Endothelial cell of umbilical vein (primary cell): Measurements from ENCODE around the gene HEBP1. TPM values are rescaled to one million over a fixed set of nuclear protein-coding genes. Genes with fewer than 3 reads are reported as not detected.

Experiments
- BruUV-seq: library from RNA; stranded (reverse); fragments of 400-500 nt; replicated peaks from 2 replicates; lab custom pipeline; 2021; lab: Mats Ljungman, UMichigan
- CTCF ChIA-PET: fragments of 300-600, 350-600 bp; sonication (Branson Sonifier 250); formaldehyde crosslinking; loops from one replicate; lab custom pipeline; 2021; ENCODE audit warnings: antibody characterized with exemption, inconsistent platforms; lab: Charles Lee
- POLR2A ChIA-PET: fragments of 300-600, 350-600 bp; sonication (Branson Sonifier 250); formaldehyde crosslinking; loops from one replicate; lab custom pipeline; 2021; ENCODE audit warnings: antibody characterized with exemption, inconsistent platforms; lab: Charles Lee
- DNase-seq: peaks from one replicate; pipeline ENCODE4 v3.0.0-alpha.2; 2011; ENCODE audit warnings: low read depth, low spot score
- FAIRE-seq: peaks from 2 replicates; lab custom pipeline; 2011; peaks lifted over from hg19 to GRCh38; lab: Jason Lieb, UNC
- H2AFZ ChIP-seq: 2 replicates; pipeline ENCODE4 v1.6.0; 2012; ENCODE audit warnings: low read depth, low read length, control low read depth, inconsistent platforms
- H3K27ac ChIP-seq: 2 replicates; pipeline ENCODE4 v1.5.1; 2011; ENCODE audit warnings: low read depth, mild to moderate bottlenecking, control low read depth, low read length, moderate library complexity; ENCODE audit not compliant: insufficient read depth
- H3K27me3 ChIP-seq, 2 experiments: 2 replicates each; pipeline versions ENCODE4 v1.6.0 to v1.6.1; 2011; ENCODE audit warnings: low read length in 2 of 2, mixed read lengths in 1 of 2; ENCODE audit not compliant: control insufficient read depth in 2 of 2, insufficient read depth in 2 of 2
- H3K36me3 ChIP-seq, 2 experiments: 2 replicates in 1 of 2; 3 replicates in 1 of 2; pipeline ENCODE4 v1.5.1; 2011; ENCODE audit warnings: low read length in 2 of 2, mild to moderate bottlenecking in 1 of 2, moderate library complexity in 1 of 2; ENCODE audit not compliant: control insufficient read depth in 2 of 2, insufficient read depth in 2 of 2; ENCODE audit errors: extremely low read depth in 1 of 2
- H3K4me1 ChIP-seq: 3 replicates; pipeline ENCODE4 v1.5.1; 2011; ENCODE audit warnings: mild to moderate bottlenecking, low read length; ENCODE audit not compliant: control insufficient read depth, insufficient read depth; ENCODE audit errors: extremely low read depth
- H3K4me2 ChIP-seq: 2 replicates; pipeline ENCODE4 v1.6.1; 2011; ENCODE audit warnings: low read length, control low read depth, mixed read lengths; ENCODE audit not compliant: insufficient read depth
- H3K4me3 ChIP-seq, 3 experiments: fragments of 200-600 bp in 1 of 3; sonication (generic), shearing (Covaris generic) in 1 of 3; replicated peaks in 1 of 3; 2 replicates each; pipeline ENCODE4 v1.5.1; 2011 to 2016; ENCODE audit warnings: control low read depth in 3 of 3, low read length in 3 of 3, mild to moderate bottlenecking in 2 of 3, inconsistent platforms in 1 of 3, low read depth in 1 of 3, moderate library complexity in 1 of 3; ENCODE audit not compliant: insufficient read depth in 1 of 3
- H3K79me2 ChIP-seq: 2 replicates; pipeline ENCODE4 v1.6.0; 2012; ENCODE audit warnings: low read length, inconsistent platforms; ENCODE audit not compliant: control insufficient read depth, insufficient read depth
- H3K9ac ChIP-seq: replicated peaks from 2 replicates; pipeline ENCODE3; 2011; ENCODE audit warnings: low read length, control low read depth; ENCODE audit not compliant: insufficient read depth; ENCODE audit errors: extremely low read depth
- H3K9me1 ChIP-seq: replicated peaks from 3 replicates; pipeline ENCODE4 v1.6.0; 2011; ENCODE audit warnings: mild to moderate bottlenecking, low read length; ENCODE audit not compliant: control insufficient read depth, insufficient read depth; ENCODE audit errors: extremely low read depth
- H3K9me3 ChIP-seq: replicated peaks from 2 replicates; pipeline ENCODE4 v1.5.1; 2012; ENCODE audit warnings: low read length, inconsistent platforms; ENCODE audit not compliant: control insufficient read depth, insufficient read depth
- H4K20me1 ChIP-seq: replicated peaks from 2 replicates; pipeline ENCODE3; 2011; ENCODE audit warnings: mild to moderate bottlenecking, low read length; ENCODE audit not compliant: control insufficient read depth, insufficient read depth; ENCODE audit errors: extremely low read depth
- EZH2 ChIP-seq: IDR thresholded peaks from 2 replicates; pipeline ENCODE4 v1.6.1; 2012; ENCODE audit warnings: borderline replicate concordance, low read depth, mild to moderate bottlenecking, moderate library complexity, low read length, inconsistent platforms; ENCODE audit not compliant: severe bottlenecking
- FOS ChIP-seq: IDR thresholded peaks from 2 replicates; pipeline ENCODE4 v1.6.1; 2011; ENCODE audit warnings: mild to moderate bottlenecking, low read length, moderate library complexity, borderline replicate concordance; ENCODE audit not compliant: insufficient read depth
- GATA2 ChIP-seq: IDR thresholded peaks from 2 replicates; pipeline ENCODE4 v1.7.0; 2011; ENCODE audit warnings: low read depth, mild to moderate bottlenecking, moderate library complexity, mixed read lengths, low read length; ENCODE audit not compliant: insufficient read length, insufficient read depth
- JUN ChIP-seq: IDR thresholded peaks from 2 replicates; pipeline ENCODE4 v1.6.1; 2011; ENCODE audit warnings: borderline replicate concordance, low read depth; ENCODE audit not compliant: insufficient read length, insufficient read depth
- MAX ChIP-seq: IDR thresholded peaks from 2 replicates; pipeline ENCODE4 v1.6.1; 2011; ENCODE audit not compliant: insufficient read depth, insufficient read length
- MYC ChIP-seq: IDR thresholded peaks from one replicate; pipeline ENCODE4 v1.6.1; 2011; ENCODE audit warnings: mild to moderate bottlenecking, low read depth, low read length
- POLR2A ChIP-seq: IDR thresholded peaks from 2 replicates; pipeline ENCODE4 v1.6.1; 2012; ENCODE audit warnings: low read depth, mild to moderate bottlenecking, control low read depth, low read length
- POLR2AphosphoS5 ChIP-seq: IDR thresholded peaks from 2 replicates; pipeline ENCODE4 v1.6.1; 2012; ENCODE audit warnings: low read depth, mild to moderate bottlenecking, control low read depth, low read length, moderate library complexity; ENCODE audit not compliant: insufficient read depth
- dilution Hi-C: fragments of 300-500 bp; cut with MboI; formaldehyde crosslinking; loops from one replicate; pipeline ENCODE4 v1.15.0; 2019; ENCODE audit warnings: low sequenced_read_pairs; ENCODE audit not compliant: extremely low pct_ligation_motif_present
- intact Hi-C: fragments of 100-400 bp; cut with micrococcal nuclease; formaldehyde crosslinking; loops from one replicate; pipeline ENCODE4 v1.10.0; 2022
- polyA plus RNA-seq, 4 experiments: library from polyadenylated mRNA; depleted of rRNA in 3 of 4; stranded (reverse) in 3 of 4; unstranded in 1 of 4; fragments of >200 nt; gene quantifications; 2 replicates each; pipeline versions ENCODE4 v1.2.1 to v1.2.3, GENCODE V29; 2011 to 2012; ENCODE audit warnings: missing spikeins in 1 of 4
- total RNA-seq: library from RNA; stranded (reverse); gene quantifications from 2 replicates; pipeline ENCODE4 v1.2.3, GENCODE V29; 2021
- TF ChIP-seq, protein P1 (sequence below), 2 donors: IDR thresholded peaks; 1 replicate in 1 of 2; 2 replicates in 1 of 2; pipeline ENCODE4 v1.5.1; 2011; ENCODE audit warnings: low read length in 2 of 2, mild to moderate bottlenecking in 2 of 2, moderate library complexity in 2 of 2, control low read depth in 1 of 2, inconsistent platforms in 1 of 2, low read depth in 1 of 2; ENCODE audit not compliant: insufficient read depth in 1 of 2; ENCODE audit errors: extremely low read depth in 1 of 2

The HEBP1 gene
- total and polyA plus RNA-seq, 2 donors (not counting 3 experiments of a cell fraction or from before 2014, with no cell fraction given) = 23.1 to 59.5 TPM

GRCh38 chr12:12927211-12928079 is 72.6 kb downstream of the HEBP1 start:
- POLR2A ChIA-PET = no interaction called here
- TF ChIP-seq GATA2 = no peak
- TF ChIP-seq POLR2A = peak; percentile 78
- no peak for TF ChIP-seq MYC
- no peak for TF ChIP-seq EZH2
- peak; percentile 77 for TF ChIP-seq MAX
- TF ChIP-seq JUN = peak; percentile 13
- TF ChIP-seq, protein P1, sequence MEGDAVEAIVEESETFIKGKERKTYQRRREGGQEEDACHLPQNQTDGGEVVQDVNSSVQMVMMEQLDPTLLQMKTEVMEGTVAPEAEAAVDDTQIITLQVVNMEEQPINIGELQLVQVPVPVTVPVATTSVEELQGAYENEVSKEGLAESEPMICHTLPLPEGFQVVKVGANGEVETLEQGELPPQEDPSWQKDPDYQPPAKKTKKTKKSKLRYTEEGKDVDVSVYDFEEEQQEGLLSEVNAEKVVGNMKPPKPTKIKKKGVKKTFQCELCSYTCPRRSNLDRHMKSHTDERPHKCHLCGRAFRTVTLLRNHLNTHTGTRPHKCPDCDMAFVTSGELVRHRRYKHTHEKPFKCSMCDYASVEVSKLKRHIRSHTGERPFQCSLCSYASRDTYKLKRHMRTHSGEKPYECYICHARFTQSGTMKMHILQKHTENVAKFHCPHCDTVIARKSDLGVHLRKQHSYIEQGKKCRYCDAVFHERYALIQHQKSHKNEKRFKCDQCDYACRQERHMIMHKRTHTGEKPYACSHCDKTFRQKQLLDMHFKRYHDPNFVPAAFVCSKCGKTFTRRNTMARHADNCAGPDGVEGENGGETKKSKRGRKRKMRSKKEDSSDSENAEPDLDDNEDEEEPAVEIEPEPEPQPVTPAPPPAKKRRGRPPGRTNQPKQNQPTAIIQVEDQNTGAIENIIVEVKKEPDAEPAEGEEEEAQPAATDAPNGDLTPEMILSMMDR (IDR thresholded peaks at IDR 0.05; ENCODE audit: extremely low read depth in 1 of 2, insufficient read depth in 1 of 2, low read depth in 1 of 2, low read length in 2 of 2) = no peak
- TF ChIP-seq FOS = no peak
- TF ChIP-seq POLR2AphosphoS5 = no peak
- H3K27ac ChIP-seq = peak overlapping the region; percentile 61
- no peaks in the 10 kb centered on the region for H3K9me1 ChIP-seq
- no peaks in the 10 kb centered on the region for H3K36me3 ChIP-seq
- TSS peak; percentile 84 for BruUV-seq
- H3K9ac ChIP-seq = peak overlapping the region; percentile 68
- peak overlapping the region; percentile 49 to 81 (median 51) for H3K4me3 ChIP-seq
- CTCF ChIA-PET = interaction anchor here (0.8 to 1.2 kb wide), 2 partner anchors 49 to 329 kb away, joined by 3 to 4 read pairs; no protein-coding TSS in a partner anchor
- DNase-seq (peak; percentile 97), FAIRE-seq (peak; percentile 87)
- H3K4me1 ChIP-seq = peaks cover 5% of the 10 kb centered on the region
- no peaks in the 10 kb centered on the region for H3K27me3 ChIP-seq
- peak overlapping the region; percentile 50 for H2AFZ ChIP-seq
- H3K4me2 ChIP-seq = peak overlapping the region; percentile 73
- dilution Hi-C loops = no loop called here
- no peaks in the 10 kb centered on the region for H3K79me2 ChIP-seq
- H3K9me3 ChIP-seq = no peaks in the 10 kb centered on the region
- H4K20me1 ChIP-seq = no peaks in the 10 kb centered on the region
- intact Hi-C loops = no loop called here
